B cell (primary cell): ENCODE results near the gene CPSF4L.

Source experiments
- EZH2 ChIP-seq: IDR thresholded peaks from 2 replicates; pipeline ENCODE4 v1.6.1; 2012; ENCODE audit warnings: borderline replicate concordance, low read depth, mild to moderate bottlenecking, moderate library complexity, low read length; ENCODE audit not compliant: insufficient read depth, poor library complexity, severe bottlenecking
- TF ChIP-seq, protein P1 (sequence below): fragments of 200-600 bp; IDR thresholded peaks from one replicate; pipeline ENCODE4 v1.8.0; 2022; ENCODE audit warnings: antibody characterized with exemption, mild to moderate bottlenecking

DNA sequence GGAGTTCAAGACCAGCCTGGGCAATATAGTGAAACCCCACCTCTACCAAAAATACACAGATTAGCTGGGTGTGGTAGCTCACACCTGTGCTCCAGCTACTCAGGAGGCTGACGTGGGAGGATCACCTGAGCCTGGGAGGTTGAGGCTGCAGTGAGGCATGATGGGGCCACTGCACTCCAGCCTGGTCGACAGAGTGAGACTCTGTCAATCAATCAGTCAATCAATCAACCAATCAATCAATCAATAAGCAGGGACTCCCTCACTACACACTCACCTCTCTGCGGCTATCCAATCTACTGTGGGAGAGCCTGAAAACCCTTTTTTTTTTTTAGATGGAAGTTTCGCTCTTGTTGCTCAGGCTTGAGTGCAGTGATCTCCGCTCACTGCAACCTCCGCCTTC is 31.6 kb downstream of the CPSF4L start:
- TF ChIP-seq, protein P1, sequence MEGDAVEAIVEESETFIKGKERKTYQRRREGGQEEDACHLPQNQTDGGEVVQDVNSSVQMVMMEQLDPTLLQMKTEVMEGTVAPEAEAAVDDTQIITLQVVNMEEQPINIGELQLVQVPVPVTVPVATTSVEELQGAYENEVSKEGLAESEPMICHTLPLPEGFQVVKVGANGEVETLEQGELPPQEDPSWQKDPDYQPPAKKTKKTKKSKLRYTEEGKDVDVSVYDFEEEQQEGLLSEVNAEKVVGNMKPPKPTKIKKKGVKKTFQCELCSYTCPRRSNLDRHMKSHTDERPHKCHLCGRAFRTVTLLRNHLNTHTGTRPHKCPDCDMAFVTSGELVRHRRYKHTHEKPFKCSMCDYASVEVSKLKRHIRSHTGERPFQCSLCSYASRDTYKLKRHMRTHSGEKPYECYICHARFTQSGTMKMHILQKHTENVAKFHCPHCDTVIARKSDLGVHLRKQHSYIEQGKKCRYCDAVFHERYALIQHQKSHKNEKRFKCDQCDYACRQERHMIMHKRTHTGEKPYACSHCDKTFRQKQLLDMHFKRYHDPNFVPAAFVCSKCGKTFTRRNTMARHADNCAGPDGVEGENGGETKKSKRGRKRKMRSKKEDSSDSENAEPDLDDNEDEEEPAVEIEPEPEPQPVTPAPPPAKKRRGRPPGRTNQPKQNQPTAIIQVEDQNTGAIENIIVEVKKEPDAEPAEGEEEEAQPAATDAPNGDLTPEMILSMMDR = no peak
- TF ChIP-seq EZH2 = no peak
